Endometrial microvascular endothelial cells (primary cell): Measurements from ENCODE around the gene SYT7. TPM values are rescaled to one million over a fixed set of nuclear protein-coding genes. Genes with fewer than 3 reads are reported as not detected.

ENCODE experiments used
- in situ Hi-C: cut with HindIII; loops from 2 replicates; pipeline ENCODE4 v1.10.0; 2017; ENCODE audit warnings: low sequenced_read_pairs, low pct_unique_long_range_greater_than_20kb; ENCODE audit errors: inconsistent ontology term
- total RNA-seq: library from RNA; depleted of rRNA; stranded (reverse); fragments of >200 nt; gene quantifications from one replicate; pipeline ENCODE4 v1.2.3, GENCODE V29; 2015; ENCODE audit errors: inconsistent ontology term

SYT7 gene
- total RNA-seq, 1 donor from 2014 or later = not detected

GRCh38 chr11:61564936-61565696 lies 15.8 kb downstream of the SYT7 start:
- in situ Hi-C loops = no loop called here

- in situ Hi-C loops = no loop called here
Observed at GRCh38 chr11:61560751-61561150, 20.1 kb downstream of the SYT7 start.

GRCh38 chr11:61556621-61557020 lies 24.3 kb downstream of the SYT7 start:
- in situ Hi-C loops = no loop called here

- in situ Hi-C loops = no loop called here
Observed at GRCh38 chr11:61555978-61556377, 24.9 kb downstream of the SYT7 start.

- in situ Hi-C loops = no loop called here
Observed at GRCh38 chr11:61555051-61555969, 25.6 kb downstream of the SYT7 start.

- in situ Hi-C loops = no loop called here
Observed at GRCh38 chr11:61554172-61554988, 26.5 kb downstream of the SYT7 start.

GRCh38 chr11:61553373-61554171 lies 27.3 kb downstream of the SYT7 start:
- in situ Hi-C loops = no loop called here

GRCh38 chr11:61552108-61552635 lies 28.7 kb downstream of the SYT7 start:
- in situ Hi-C loops = no loop called here

- in situ Hi-C loops = no loop called here
Observed at GRCh38 chr11:61551634-61552033, 29.2 kb downstream of the SYT7 start.

GRCh38 chr11:61550665-61551227 lies 30.1 kb downstream of the SYT7 start:
- in situ Hi-C loops = no loop called here

- in situ Hi-C loops = no loop called here
Observed at GRCh38 chr11:61549662-61550568, 31.0 kb downstream of the SYT7 start.

- in situ Hi-C loops = no loop called here
Observed at GRCh38 chr11:61549177-61549576, 31.7 kb downstream of the SYT7 start.

- in situ Hi-C loops = no loop called here
Observed at GRCh38 chr11:61547246-61547645, 33.6 kb downstream of the SYT7 start.

- in situ Hi-C loops = no loop called here
Observed at GRCh38 chr11:61546663-61547062, 34.2 kb downstream of the SYT7 start.

GRCh38 chr11:61545921-61546320 lies 35.0 kb downstream of the SYT7 start:
- in situ Hi-C loops = no loop called here

- in situ Hi-C loops = no loop called here
Observed at GRCh38 chr11:61545341-61545740, 35.5 kb downstream of the SYT7 start.

- in situ Hi-C loops = no loop called here
Observed at GRCh38 chr11:61544466-61544865, 36.4 kb downstream of the SYT7 start.
